Keratinocyte (primary cell): ENCODE data around the gene HNRNPU.

Experiments used
- CTCF ChIP-seq, 3 experiments: IDR thresholded peaks in 1 of 3; conservative IDR thresholded peaks in 1 of 3; optimal IDR thresholded peaks in 1 of 3; 2 replicates in 2 of 3; 3 replicates in 1 of 3; pipeline versions ENCODE3 to v1.5.1; 2011; ENCODE audit warnings: low read length in 3 of 3, mild to moderate bottlenecking in 3 of 3, moderate library complexity in 2 of 3, control low read depth in 1 of 3, inconsistent platforms in 1 of 3; ENCODE audit not compliant: insufficient read depth in 2 of 3; ENCODE audit errors: extremely low read depth in 1 of 3
- EZH2 ChIP-seq: IDR thresholded peaks from one replicate; pipeline ENCODE4 v1.6.1; 2012; ENCODE audit warnings: inconsistent platforms, mild to moderate bottlenecking, low read length, moderate library complexity

DNA sequence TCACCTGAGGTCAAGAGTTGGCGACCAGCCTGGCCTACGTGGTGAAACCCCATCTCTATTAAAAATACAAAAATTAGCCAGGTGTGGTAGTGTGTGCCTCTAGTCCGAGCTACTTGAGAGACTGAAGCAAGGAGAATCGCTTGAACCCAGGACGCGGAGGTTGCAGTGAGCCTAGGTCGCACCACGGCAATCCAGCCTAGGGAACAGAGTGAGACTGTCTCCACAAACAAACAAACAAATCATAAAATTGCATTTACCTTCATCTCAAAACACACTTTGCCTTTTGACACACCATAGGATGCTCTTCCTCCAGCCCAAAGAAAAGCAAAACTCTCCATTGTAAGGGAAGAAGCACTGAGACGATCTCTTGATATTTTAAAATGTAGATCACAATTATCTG, 4.3 kb downstream of the HNRNPU start:
- no peak for TF ChIP-seq EZH2
- TF ChIP-seq CTCF (optimal IDR thresholded peaks at IDR 0.05 in 1 of 3, IDR thresholded peaks at IDR 0.05 in 1 of 3, conservative IDR thresholded peaks at IDR 0.05 in 1 of 3; ENCODE audit: extremely low read depth in 1 of 3, insufficient read depth in 2 of 3, low read length in 3 of 3): no peak
